Neuronal stem cell (in vitro differentiated cells): ENCODE results near the gene ARHGEF4.
A peak's percentile ranks its signal among the peaks of the same experiment; 100 is the strongest.

Experiments used
- DNase-seq: peaks from one replicate; pipeline ENCODE4 v3.0.0-alpha.2; 2013; ENCODE audit warnings: low spot score
- H2AFZ ChIP-seq: one replicate; pipeline ENCODE4 v1.6.1; 2013; ENCODE audit warnings: mild to moderate bottlenecking, low read length, inconsistent platforms
- H2AK5ac ChIP-seq: 2 replicates; pipeline ENCODE4 v1.6.1; 2013; ENCODE audit warnings: low read depth, mild to moderate bottlenecking, inconsistent platforms, low read length, moderate library complexity, mixed read lengths
- H2BK120ac ChIP-seq: 2 replicates; pipeline ENCODE4 v1.6.1; 2013; ENCODE audit warnings: low read depth, mild to moderate bottlenecking, inconsistent platforms, low read length, moderate library complexity, mixed read lengths
- H2BK12ac ChIP-seq: one replicate; pipeline ENCODE4 v1.6.1; 2013; ENCODE audit warnings: low read length, inconsistent platforms
- H2BK15ac ChIP-seq: 2 replicates; pipeline ENCODE4 v1.6.1; 2013; ENCODE audit warnings: mild to moderate bottlenecking, low read length, inconsistent platforms, mixed read lengths
- H2BK5ac ChIP-seq: one replicate; pipeline ENCODE4 v1.6.1; 2013; ENCODE audit warnings: inconsistent platforms, mild to moderate bottlenecking, low read length, moderate library complexity
- H3K14ac ChIP-seq: one replicate; pipeline ENCODE4 v1.6.1; 2013; ENCODE audit warnings: low read length, inconsistent platforms
- H3K18ac ChIP-seq: 2 replicates; pipeline ENCODE4 v1.6.1; 2013; ENCODE audit warnings: low read length, inconsistent platforms
- H3K23ac ChIP-seq: 2 replicates; pipeline ENCODE4 v1.6.1; 2013; ENCODE audit warnings: low read depth, mild to moderate bottlenecking, mixed read lengths, low read length, inconsistent platforms; ENCODE audit not compliant: poor library complexity
- H3K27ac ChIP-seq: replicated peaks from 3 replicates; pipeline ENCODE4 v1.5.1; 2013; ENCODE audit warnings: low read length, inconsistent platforms
- H3K27me3 ChIP-seq, 3 experiments: 2 replicates each; pipeline ENCODE4 v1.6.1; 2013; ENCODE audit warnings: low read length in 3 of 3, mild to moderate bottlenecking in 2 of 3, inconsistent platforms in 1 of 3, low read depth in 1 of 3, mixed read lengths in 1 of 3, moderate library complexity in 1 of 3; ENCODE audit not compliant: control insufficient read depth in 3 of 3, insufficient read depth in 3 of 3
- H3K36me3 ChIP-seq, 2 donors: replicated peaks in 1 of 2; 2 replicates each; pipeline ENCODE4 v1.6.1; 2013; ENCODE audit warnings: low read length in 2 of 2; ENCODE audit not compliant: control insufficient read depth in 2 of 2, insufficient read depth in 2 of 2
- H3K4ac ChIP-seq: 2 replicates; pipeline ENCODE4 v1.6.1; 2013; ENCODE audit warnings: inconsistent platforms, mild to moderate bottlenecking, low read length, moderate library complexity
- H3K4me1 ChIP-seq, 2 donors: 1 replicate in 1 of 2; 2 replicates in 1 of 2; pipeline ENCODE4 v1.6.1; 2013; ENCODE audit warnings: low read length in 2 of 2, low read depth in 1 of 2; ENCODE audit not compliant: control insufficient read depth in 2 of 2, insufficient read depth in 1 of 2
- H3K4me2 ChIP-seq: one replicate; pipeline ENCODE4 v1.6.1; 2013; ENCODE audit warnings: mild to moderate bottlenecking, low read length, inconsistent platforms; ENCODE audit not compliant: insufficient read depth, poor library complexity, severe bottlenecking
- H3K4me3 ChIP-seq, 2 donors: 2 replicates each; pipeline ENCODE4 v1.5.1; 2013; ENCODE audit warnings: low read length in 2 of 2, mild to moderate bottlenecking in 2 of 2, inconsistent platforms in 1 of 2, moderate library complexity in 1 of 2
- H3K79me1 ChIP-seq: one replicate; pipeline ENCODE4 v1.6.1; 2013; ENCODE audit warnings: low read depth, mild to moderate bottlenecking, inconsistent platforms, low read length, moderate library complexity
- H3K9ac ChIP-seq: one replicate; pipeline ENCODE4 v1.6.1; 2013; ENCODE audit warnings: mild to moderate bottlenecking, low read depth, low read length, inconsistent platforms; ENCODE audit not compliant: poor library complexity
- H3K9me3 ChIP-seq, 2 donors: replicated peaks in 1 of 2; 2 replicates each; pipeline versions ENCODE3 to v1.6.1; 2013; ENCODE audit warnings: low read length in 2 of 2, mild to moderate bottlenecking in 2 of 2, inconsistent platforms in 1 of 2, low read depth in 1 of 2, mixed read lengths in 1 of 2, moderate library complexity in 1 of 2; ENCODE audit not compliant: control insufficient read depth in 2 of 2, insufficient read depth in 1 of 2
- H4K8ac ChIP-seq: one replicate; pipeline ENCODE4 v1.6.1; 2013; ENCODE audit warnings: low read depth, mild to moderate bottlenecking, inconsistent platforms, low read length, moderate library complexity
- H4K91ac ChIP-seq: one replicate; pipeline ENCODE4 v1.6.1; 2013; ENCODE audit warnings: low read length, low read depth, mild to moderate bottlenecking, inconsistent platforms; ENCODE audit not compliant: poor library complexity
- WGBS, 2 donors: extraction: QIAGEN DNeasy Blood & Tissue Kit; methylation state at CpG; one replicate each; pipeline ENCODE4 v1.1.7; 2013; ENCODE audit warnings: missing lambda C conversion rate in 2 of 2, mixed read lengths in 1 of 2; ENCODE audit not compliant: insufficient read length in 2 of 2, insufficient replicate concordance in 1 of 2; ENCODE audit errors: extremely low coverage in 2 of 2; 5-methylcytosine and 5-hydroxymethylcytosine counted together

ARHGEF4 gene

DNA sequence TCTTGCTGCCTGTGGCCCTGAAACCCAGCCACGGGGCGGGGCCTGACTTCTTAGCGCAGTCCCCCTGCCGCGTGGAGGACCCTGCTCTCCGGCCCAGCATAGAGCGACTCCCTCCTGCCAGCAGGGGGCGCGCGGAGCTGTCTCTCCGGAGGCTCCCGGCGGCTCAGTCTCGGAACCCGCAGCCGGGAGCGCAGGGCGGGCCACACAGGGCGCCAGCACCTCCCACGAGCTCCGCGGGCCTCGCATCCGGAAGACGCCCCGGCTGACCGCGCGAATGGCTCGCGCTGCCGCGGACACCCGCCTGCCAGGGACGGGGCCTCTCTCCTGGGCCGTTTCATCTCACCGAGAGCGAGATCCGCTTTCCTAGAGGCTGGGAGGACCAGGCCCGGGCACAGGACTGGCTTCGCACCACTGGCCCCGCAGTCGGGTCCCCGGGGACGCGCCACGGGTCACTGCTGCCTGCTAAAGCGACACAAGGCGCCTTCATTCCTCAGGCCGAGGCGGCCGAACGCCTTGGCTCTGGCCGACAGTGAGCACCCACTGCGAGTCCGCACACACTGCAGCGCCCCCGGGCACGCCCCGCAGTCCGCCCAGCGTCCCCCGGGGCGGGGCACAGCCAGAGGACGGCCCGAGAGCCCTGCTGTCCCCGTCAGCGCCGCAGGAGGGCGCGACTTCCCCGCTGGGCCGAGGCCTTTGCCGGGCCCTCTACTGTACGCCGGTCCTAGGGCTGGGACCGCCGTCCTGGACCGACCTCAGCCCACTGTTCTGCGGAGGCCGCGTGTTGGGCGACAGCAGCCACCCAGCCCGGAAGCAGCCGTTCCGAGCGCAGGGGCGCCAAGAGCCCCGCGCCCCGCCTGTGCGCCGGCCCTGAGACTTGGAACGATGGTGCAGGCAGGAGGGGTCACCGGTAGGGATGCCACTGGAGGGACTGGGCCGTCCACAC, 39.0 kb upstream of the ARHGEF4 start:
- peak overlapping the region; percentile 84 for H2BK120ac ChIP-seq
- H2BK5ac ChIP-seq, result peak overlapping the region; percentile 75
- no peaks in the 10 kb centered on the region for H3K9me3 ChIP-seq
- H3K27me3 ChIP-seq, result peaks cover 0 to 18% (median 0%) of the 10 kb centered on the region in 3 experiments
- H3K4me1 ChIP-seq, result peaks cover 0 to 22% of the 10 kb centered on the region in 2 donors
- H2BK12ac ChIP-seq, result no peak overlapping the region
- H3K23ac ChIP-seq, result peak overlapping the region; percentile 78
- H3K4me2 ChIP-seq, result peak overlapping the region; percentile 99
- H4K8ac ChIP-seq, result no peak overlapping the region
- H3K36me3 ChIP-seq, result no peaks in the 10 kb centered on the region
- DNase-seq, result peak; percentile 91
- H3K79me1 ChIP-seq, result peaks cover 1% of the 10 kb centered on the region
- no peak overlapping the region for H2AK5ac ChIP-seq
- peak overlapping the region; percentile 65 to 91 for H3K4me3 ChIP-seq
- peak overlapping the region; percentile 42 for H3K27ac ChIP-seq
- H3K14ac ChIP-seq, result peak overlapping the region; percentile 84
- peak overlapping the region; percentile 100 for H2AFZ ChIP-seq
- peak overlapping the region; percentile 98 for H3K18ac ChIP-seq
- H2BK15ac ChIP-seq, result peak overlapping the region; percentile 99
- no peak overlapping the region for H4K91ac ChIP-seq
- peak overlapping the region; percentile 87 for H3K4ac ChIP-seq
- no CpG with 5 or more reads among the region's 96 CpGs for WGBS, 2 donors
- H3K9ac ChIP-seq, result peak overlapping the region; percentile 91

DNA sequence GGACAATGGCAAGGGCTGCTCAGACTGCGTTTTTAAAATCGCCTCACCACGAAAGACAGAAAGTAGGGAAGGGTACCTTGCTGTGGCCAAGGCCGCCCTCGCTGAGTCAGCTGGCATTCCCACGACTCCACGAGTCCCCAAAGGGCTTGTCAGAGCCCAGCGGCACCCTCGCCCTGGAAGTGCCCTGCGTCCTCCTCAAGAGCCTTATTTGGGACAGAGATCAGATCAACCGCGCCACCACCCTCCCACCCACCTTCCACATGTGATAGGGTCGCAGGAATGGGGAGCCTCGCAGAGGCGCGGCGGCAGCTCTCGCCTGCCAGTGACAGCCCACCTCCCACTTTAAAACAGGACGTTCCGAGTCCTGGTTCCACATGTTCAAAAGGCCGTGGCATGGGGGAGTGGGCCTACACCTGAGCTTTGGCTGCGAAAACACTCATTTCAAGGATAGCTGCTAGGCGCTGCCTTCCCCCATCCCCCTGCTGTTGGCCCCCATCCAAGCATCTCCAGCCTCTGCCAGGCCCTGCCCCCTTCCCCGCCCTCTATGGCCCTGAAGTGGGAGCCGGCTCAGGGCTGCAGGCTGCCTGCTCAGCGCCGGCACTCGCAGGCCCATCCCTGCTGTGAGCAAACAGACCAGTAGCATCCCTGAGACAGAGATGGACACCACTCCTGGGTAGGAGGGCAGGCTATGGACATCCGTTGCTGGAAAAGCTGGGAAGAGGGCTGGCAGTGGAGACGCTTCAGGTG, 38.1 kb upstream of the ARHGEF4 start:
- peak overlapping the region; percentile 99 for H3K4me2 ChIP-seq
- peak overlapping the region; percentile 75 for H2BK5ac ChIP-seq
- H3K9ac ChIP-seq, result peak overlapping the region; percentile 14
- H3K27ac ChIP-seq, result no peak overlapping the region
- H3K4ac ChIP-seq, result peak overlapping the region; percentile 87
- peak overlapping the region; percentile 74 for H3K18ac ChIP-seq
- no peaks in the 10 kb centered on the region for H3K9me3 ChIP-seq
- H2AK5ac ChIP-seq, result peak overlapping the region; percentile 67
- H3K4me1 ChIP-seq, result peaks cover 0 to 22% of the 10 kb centered on the region in 2 donors
- H2BK12ac ChIP-seq, result no peak overlapping the region
- peaks cover 1% of the 10 kb centered on the region for H3K79me1 ChIP-seq
- H4K8ac ChIP-seq, result no peak overlapping the region
- H3K4me3 ChIP-seq, result peak overlapping the region; percentile 64 to 65
- DNase-seq, result no peak
- peak overlapping the region; percentile 84 for H2BK120ac ChIP-seq
- H3K23ac ChIP-seq, result peak overlapping the region; percentile 78
- H2AFZ ChIP-seq, result peak overlapping the region; percentile 100
- peak overlapping the region; percentile 84 for H3K14ac ChIP-seq
- no peak overlapping the region for H4K91ac ChIP-seq
- H3K27me3 ChIP-seq, result peaks cover 0 to 18% (median 0%) of the 10 kb centered on the region in 3 experiments
- WGBS, 2 donors, result no CpG with 5 or more reads among the region's 30 CpGs
- peak overlapping the region; percentile 56 for H2BK15ac ChIP-seq
- no peaks in the 10 kb centered on the region for H3K36me3 ChIP-seq

DNA sequence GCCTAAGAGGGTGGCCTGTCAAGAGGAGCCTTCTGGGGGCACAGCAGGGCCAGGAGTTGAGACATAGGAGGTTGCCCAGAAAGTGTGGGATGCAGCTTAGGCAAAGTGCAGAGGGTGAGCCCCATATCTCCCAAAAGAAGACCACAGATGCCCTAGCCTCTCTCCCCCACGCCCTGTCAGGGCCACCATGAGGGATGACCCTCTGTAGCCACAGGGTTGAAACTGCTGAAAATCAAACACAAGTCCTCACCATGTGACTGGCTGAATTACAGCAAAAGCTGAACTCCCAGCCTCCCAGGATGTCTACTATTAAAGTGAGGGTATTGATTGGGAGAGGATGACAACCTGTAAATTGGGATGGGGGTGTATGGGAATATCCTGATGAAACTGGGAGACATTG, 37.4 kb upstream of the ARHGEF4 start:
- H2AK5ac ChIP-seq, result peak overlapping the region; percentile 67
- no peak for DNase-seq
- H3K36me3 ChIP-seq, result no peaks in the 10 kb centered on the region
- H2BK15ac ChIP-seq, result peak overlapping the region; percentile 56
- H2BK12ac ChIP-seq, result no peak overlapping the region
- no peak overlapping the region for H3K23ac ChIP-seq
- peak overlapping the region; percentile 45 for H2BK5ac ChIP-seq
- H3K14ac ChIP-seq, result no peak overlapping the region
- H2AFZ ChIP-seq, result no peak overlapping the region
- H3K4me2 ChIP-seq, result no peak overlapping the region
- peaks cover 0 to 18% (median 0%) of the 10 kb centered on the region in 3 experiments for H3K27me3 ChIP-seq
- H4K91ac ChIP-seq, result no peak overlapping the region
- no peaks in the 10 kb centered on the region for H3K9me3 ChIP-seq
- no peak overlapping the region for H3K27ac ChIP-seq
- H2BK120ac ChIP-seq, result no peak overlapping the region
- no peak overlapping the region for H4K8ac ChIP-seq
- no peak overlapping the region for H3K9ac ChIP-seq
- peak overlapping the region; percentile 30 for H3K18ac ChIP-seq
- H3K4me3 ChIP-seq, result no peak overlapping the region
- no peak overlapping the region for H3K4ac ChIP-seq
- H3K4me1 ChIP-seq, result peaks cover 0 to 22% of the 10 kb centered on the region in 2 donors
- no CpG with 5 or more reads among the region's 1 CpG for WGBS, 2 donors
- peaks cover 1% of the 10 kb centered on the region for H3K79me1 ChIP-seq

DNA sequence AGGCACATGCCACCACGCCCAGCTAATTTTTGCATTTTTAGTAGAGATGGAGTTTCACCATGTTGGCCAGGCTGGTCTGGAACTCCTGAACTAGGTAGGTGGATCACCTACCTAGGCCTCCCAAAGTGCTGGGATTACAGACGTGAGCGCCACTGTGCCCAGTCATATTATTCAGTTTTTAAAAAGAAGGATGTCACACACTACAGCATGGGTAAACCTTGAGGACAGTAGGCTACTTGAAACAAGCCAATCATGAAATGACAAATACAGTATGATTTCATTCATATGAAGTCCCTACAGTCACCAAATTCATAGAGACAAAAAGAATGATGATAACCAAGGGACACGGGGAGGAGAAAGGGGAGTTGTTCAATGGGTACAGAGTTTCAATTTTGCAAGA, 31.1 kb upstream of the ARHGEF4 start:
- no peak overlapping the region for H3K4ac ChIP-seq
- no CpG with 5 or more reads among the region's 4 CpGs for WGBS, 2 donors
- H2AK5ac ChIP-seq, result no peak overlapping the region
- H2AFZ ChIP-seq, result no peak overlapping the region
- H3K4me1 ChIP-seq, result peaks cover 0 to 5% of the 10 kb centered on the region in 2 donors
- H3K14ac ChIP-seq, result no peak overlapping the region
- no peak overlapping the region for H3K23ac ChIP-seq
- no peak overlapping the region for H4K91ac ChIP-seq
- no peak overlapping the region for H3K4me3 ChIP-seq
- no peaks in the 10 kb centered on the region for H3K9me3 ChIP-seq
- no peak overlapping the region for H3K4me2 ChIP-seq
- H3K36me3 ChIP-seq, result no peaks in the 10 kb centered on the region
- no peak overlapping the region for H2BK12ac ChIP-seq
- H4K8ac ChIP-seq, result no peak overlapping the region
- H2BK120ac ChIP-seq, result no peak overlapping the region
- H3K27me3 ChIP-seq, result no peaks in the 10 kb centered on the region
- no peak overlapping the region for H3K18ac ChIP-seq
- H2BK15ac ChIP-seq, result no peak overlapping the region
- H3K79me1 ChIP-seq, result no peaks in the 10 kb centered on the region
- DNase-seq, result no peak
- H3K27ac ChIP-seq, result no peak overlapping the region
- no peak overlapping the region for H3K9ac ChIP-seq
- no peak overlapping the region for H2BK5ac ChIP-seq
